ENCODE measurements around the gene FSTL5. TPM values are rescaled to one million over a fixed set of nuclear protein-coding genes. Genes with fewer than 3 reads are reported as not detected.

Gene FSTL5
- total RNA-seq, 4 donors from 2014 or later = not detected

DNA sequence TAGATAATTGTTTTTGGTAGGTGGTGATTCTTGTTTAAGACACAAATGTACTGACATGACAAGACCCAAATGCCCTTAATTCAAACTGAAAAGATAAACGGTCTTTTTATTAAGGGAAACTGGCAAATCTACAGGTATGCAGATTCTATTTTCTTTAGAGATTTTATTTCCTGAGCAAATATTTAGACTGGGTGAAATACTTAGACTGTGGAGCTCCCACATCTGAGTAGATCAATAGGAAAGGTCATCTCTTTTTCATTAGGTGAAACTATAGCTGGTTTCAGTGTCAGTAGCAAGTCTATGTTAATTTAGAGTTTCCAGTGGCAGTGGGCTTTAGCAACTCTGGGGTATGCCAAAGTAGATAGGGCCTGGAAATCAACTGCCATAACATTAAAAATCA, 446.7 kb downstream of the FSTL5 start:
- intact Hi-C loops (cut with DNase I; ENCODE audit: low total_unique reads) = no loop called here
- H3K27ac ChIP-seq = no peak overlapping the region
- H3K9me3 ChIP-seq = no peaks in the 10 kb centered on the region
- H3K36me3 ChIP-seq = no peaks in the 10 kb centered on the region
- no peak for DNase-seq
- H3K27me3 ChIP-seq = no peaks in the 10 kb centered on the region
- in situ Hi-C loops (cut with MboI; ENCODE audit: low sequenced_read_pairs in 4 of 4) = no loop called here
- no peak for ATAC-seq
- H3K4me1 ChIP-seq = no peaks in the 10 kb centered on the region
- no peak overlapping the region for H3K4me3 ChIP-seq
- TF ChIP-seq POLR2A (IDR thresholded peaks at IDR 0.05) = no peak
- TF ChIP-seq, protein P1, sequence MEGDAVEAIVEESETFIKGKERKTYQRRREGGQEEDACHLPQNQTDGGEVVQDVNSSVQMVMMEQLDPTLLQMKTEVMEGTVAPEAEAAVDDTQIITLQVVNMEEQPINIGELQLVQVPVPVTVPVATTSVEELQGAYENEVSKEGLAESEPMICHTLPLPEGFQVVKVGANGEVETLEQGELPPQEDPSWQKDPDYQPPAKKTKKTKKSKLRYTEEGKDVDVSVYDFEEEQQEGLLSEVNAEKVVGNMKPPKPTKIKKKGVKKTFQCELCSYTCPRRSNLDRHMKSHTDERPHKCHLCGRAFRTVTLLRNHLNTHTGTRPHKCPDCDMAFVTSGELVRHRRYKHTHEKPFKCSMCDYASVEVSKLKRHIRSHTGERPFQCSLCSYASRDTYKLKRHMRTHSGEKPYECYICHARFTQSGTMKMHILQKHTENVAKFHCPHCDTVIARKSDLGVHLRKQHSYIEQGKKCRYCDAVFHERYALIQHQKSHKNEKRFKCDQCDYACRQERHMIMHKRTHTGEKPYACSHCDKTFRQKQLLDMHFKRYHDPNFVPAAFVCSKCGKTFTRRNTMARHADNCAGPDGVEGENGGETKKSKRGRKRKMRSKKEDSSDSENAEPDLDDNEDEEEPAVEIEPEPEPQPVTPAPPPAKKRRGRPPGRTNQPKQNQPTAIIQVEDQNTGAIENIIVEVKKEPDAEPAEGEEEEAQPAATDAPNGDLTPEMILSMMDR (IDR thresholded peaks at IDR 0.05 in 4 of 5, conservative IDR thresholded peaks at IDR 0.05 in 1 of 5) = no peak

DNA sequence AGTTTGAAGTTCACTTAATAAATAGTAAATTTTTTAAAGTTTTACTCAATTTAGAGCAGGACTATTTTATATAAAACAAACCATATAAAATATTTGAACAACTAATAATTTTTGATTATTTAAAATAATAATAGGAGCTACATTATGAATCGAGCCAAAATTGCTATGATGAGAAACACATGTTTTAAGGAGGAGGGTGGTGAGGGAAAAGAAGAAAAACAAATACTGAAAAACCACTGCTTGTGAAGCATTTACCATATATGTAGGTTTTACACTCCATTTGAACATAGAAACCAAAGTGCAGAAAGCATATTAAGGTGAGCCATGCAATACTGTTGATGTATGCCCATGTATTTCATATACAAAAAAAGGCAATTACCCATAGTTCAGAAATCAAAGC, 448.9 kb downstream of the FSTL5 start:
- DNase-seq (no peak), ATAC-seq (no peak)
- intact Hi-C loops (cut with DNase I; ENCODE audit: low total_unique reads) (no loop called here), in situ Hi-C loops (cut with MboI; ENCODE audit: low sequenced_read_pairs in 4 of 4) (no loop called here)
- TF ChIP-seq, protein P1 (IDR thresholded peaks at IDR 0.05 in 4 of 5, conservative IDR thresholded peaks at IDR 0.05 in 1 of 5) = no peak
- TF ChIP-seq POLR2A (IDR thresholded peaks at IDR 0.05) = no peak
- H3K4me3 ChIP-seq = no peak overlapping the region
- H3K4me1 ChIP-seq = no peaks in the 10 kb centered on the region
- no peak overlapping the region for H3K27ac ChIP-seq
- no peaks in the 10 kb centered on the region for H3K36me3 ChIP-seq
- no peaks in the 10 kb centered on the region for H3K9me3 ChIP-seq
- H3K27me3 ChIP-seq = no peaks in the 10 kb centered on the region

DNA sequence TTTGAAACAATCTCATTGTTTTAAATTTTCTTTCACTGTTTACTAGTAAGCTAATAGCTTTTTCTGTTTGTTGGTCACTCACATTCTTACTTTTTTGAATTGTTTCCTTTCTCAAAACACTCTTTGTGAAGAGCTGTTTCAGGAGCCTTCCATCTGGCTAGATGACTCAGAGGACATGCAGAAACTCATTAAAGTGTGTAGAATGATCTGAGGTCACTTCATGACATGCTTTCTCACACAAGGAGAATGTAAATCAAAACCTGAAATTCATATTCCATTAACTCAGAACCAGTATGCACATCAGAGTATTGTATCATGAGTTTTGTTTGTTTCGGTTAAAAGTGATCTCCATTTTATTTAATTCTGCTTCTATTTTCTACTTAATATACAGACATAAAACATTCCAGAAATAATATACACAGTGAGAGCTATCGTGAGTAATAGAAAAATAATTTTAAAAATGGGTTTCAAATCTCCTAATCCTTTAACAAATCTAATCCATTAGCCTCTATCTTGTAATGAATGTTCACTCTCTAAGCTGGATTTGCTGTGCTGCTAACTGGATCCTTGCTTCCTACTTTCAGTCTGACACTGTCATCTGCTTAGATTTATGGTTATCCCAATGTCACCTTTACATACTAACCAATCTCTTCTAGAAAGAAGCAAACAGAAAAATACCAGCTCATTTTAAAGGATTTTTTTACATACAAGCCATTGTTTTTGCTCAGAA, 449.6 kb downstream of the FSTL5 start:
- no peak overlapping the region for H3K4me3 ChIP-seq
- H3K9me3 ChIP-seq = no peaks in the 10 kb centered on the region
- no peaks in the 10 kb centered on the region for H3K27me3 ChIP-seq
- no peaks in the 10 kb centered on the region for H3K36me3 ChIP-seq
- H3K4me1 ChIP-seq = no peaks in the 10 kb centered on the region
- H3K27ac ChIP-seq = no peak overlapping the region
- in situ Hi-C loops (cut with MboI; ENCODE audit: low sequenced_read_pairs in 4 of 4) (no loop called here), intact Hi-C loops (cut with DNase I; ENCODE audit: low total_unique reads) (no loop called here)
- TF ChIP-seq, protein P1 (IDR thresholded peaks at IDR 0.05 in 4 of 5, conservative IDR thresholded peaks at IDR 0.05 in 1 of 5) = no peak
- TF ChIP-seq POLR2A (IDR thresholded peaks at IDR 0.05) = no peak
- DNase-seq = no peak
- no peak for ATAC-seq

DNA sequence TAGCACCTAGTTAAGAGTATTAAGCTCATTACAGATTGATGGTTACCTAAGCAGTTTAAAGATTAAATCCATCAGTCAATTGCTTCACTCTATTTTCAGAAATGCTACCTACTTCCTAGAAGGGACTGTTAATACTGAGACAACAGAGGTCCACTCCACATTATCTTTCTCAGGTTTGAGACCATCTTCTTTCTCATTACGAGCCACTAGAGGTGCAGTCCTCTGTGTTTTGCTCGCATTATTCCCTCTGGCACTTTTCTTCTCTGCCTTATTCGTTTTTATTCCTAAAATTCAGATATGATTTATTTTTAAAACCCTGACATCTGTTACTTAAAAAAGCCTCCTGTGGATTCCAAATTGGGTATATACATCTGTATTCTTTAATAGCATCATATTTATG, 459.1 kb downstream of the FSTL5 start:
- intact Hi-C loops (cut with DNase I; ENCODE audit: low total_unique reads) (no loop called here), in situ Hi-C loops (cut with MboI; ENCODE audit: low sequenced_read_pairs in 4 of 4) (no loop called here)
- Histone ChIP-seq H3K27ac (no peak overlapping the region), H3K27me3 (no peaks in the 10 kb centered on the region), H3K4me3 (no peak overlapping the region), H3K9me3 (no peaks in the 10 kb centered on the region), H3K36me3 (no peaks in the 10 kb centered on the region), H3K4me1 (no peaks in the 10 kb centered on the region)
- ATAC-seq = no peak
- no peak for DNase-seq
- no peak for TF ChIP-seq POLR2A (IDR thresholded peaks at IDR 0.05)
- TF ChIP-seq, protein P1 (IDR thresholded peaks at IDR 0.05 in 4 of 5, conservative IDR thresholded peaks at IDR 0.05 in 1 of 5) = no peak

DNA sequence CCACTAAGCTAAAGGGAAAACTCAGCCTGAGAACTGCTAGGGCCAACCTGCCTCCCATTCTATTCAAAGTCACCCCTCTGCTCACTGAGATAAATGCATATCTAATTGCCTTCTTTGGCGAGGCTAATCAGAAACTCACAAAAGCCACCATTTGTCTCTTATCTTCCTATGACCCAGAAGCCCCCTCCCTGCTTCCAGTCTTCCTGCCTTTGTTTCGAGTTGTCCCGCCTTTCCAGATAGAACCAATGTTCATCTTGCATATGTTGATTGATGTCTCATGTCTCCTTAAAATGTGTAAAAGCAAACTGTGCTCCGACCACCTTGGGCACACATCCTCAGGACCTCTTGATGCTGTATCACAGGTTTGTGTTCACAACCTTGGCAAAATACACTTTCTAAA, 459.8 kb downstream of the FSTL5 start:
- H3K36me3 ChIP-seq = no peaks in the 10 kb centered on the region
- no peaks in the 10 kb centered on the region for H3K27me3 ChIP-seq
- intact Hi-C loops (cut with DNase I; ENCODE audit: low total_unique reads) (no loop called here), in situ Hi-C loops (cut with MboI; ENCODE audit: low sequenced_read_pairs in 4 of 4) (no loop called here)
- ATAC-seq = no peak
- TF ChIP-seq, protein P1 (IDR thresholded peaks at IDR 0.05 in 4 of 5, conservative IDR thresholded peaks at IDR 0.05 in 1 of 5) = no peak
- no peak for TF ChIP-seq POLR2A (IDR thresholded peaks at IDR 0.05)
- no peak for DNase-seq
- no peaks in the 10 kb centered on the region for H3K4me1 ChIP-seq
- H3K4me3 ChIP-seq = no peak overlapping the region
- H3K27ac ChIP-seq = no peak overlapping the region
- no peaks in the 10 kb centered on the region for H3K9me3 ChIP-seq
